Measurements from ENCODE around the gene LOXL1. TPM values are rescaled to one million over a fixed set of nuclear protein-coding genes. Genes with fewer than 3 reads are reported as not detected.

Gene LOXL1
- total and polyA plus RNA-seq, 10 of the 15 experiments (the other 5 are each of a cell fraction or from before 2014, with no cell fraction given): 0.07 to 0.15 TPM; not detected in 8

GRCh38 chr15:73996939-73997338 is 70.7 kb downstream of the LOXL1 start (continued):
- TF ChIP-seq CUX1 (IDR thresholded peaks at IDR 0.05; ENCODE audit: insufficient replicate concordance, low read depth, low read length) (no peak), EP300 (IDR thresholded peaks at IDR 0.05; ENCODE audit: borderline replicate concordance in 1 of 2, control insufficient read depth in 1 of 2, low read depth in 2 of 2, low read length in 2 of 2) (no peak), EED (IDR thresholded peaks at IDR 0.05; ENCODE audit: low read depth) (peak; percentile 69), RB1 (IDR thresholded peaks at IDR 0.05; ENCODE audit: borderline replicate concordance) (no peak), RFX5 (IDR thresholded peaks at IDR 0.05; ENCODE audit: low read depth, low read length) (no peak), RELB (IDR thresholded peaks at IDR 0.05; ENCODE audit: low read depth) (peak; percentile 34; the same call in 1 of the 2 replicates), RUNX3 (IDR thresholded peaks at IDR 0.05; ENCODE audit: low read length) (peak; percentile 81), MEF2B (IDR thresholded peaks at IDR 0.05; ENCODE audit: partially characterized antibody, poor library complexity, severe bottlenecking) (no peak), ZBTB4 (CRISPR knock-in tag; IDR thresholded peaks at IDR 0.05) (no peak), ELK1 (IDR thresholded peaks at IDR 0.05; ENCODE audit: low read depth, low read length) (no peak), SMAD1 (IDR thresholded peaks at IDR 0.05; ENCODE audit: low read depth, partially characterized antibody) (no peak), HDGF (IDR thresholded peaks at IDR 0.05) (no peak), POLR2AphosphoS2 (IDR thresholded peaks at IDR 0.05; ENCODE audit: low read depth, low read length) (no peak), POLR2AphosphoS5 (IDR thresholded peaks at IDR 0.05; ENCODE audit: low read length) (no peak), NR2C1 (IDR thresholded peaks at IDR 0.05) (no peak), RAD51 (IDR thresholded peaks at IDR 0.05) (no peak), RCOR1 (conservative IDR thresholded peaks at IDR 0.05; ENCODE audit: low read depth, low read length) (no peak), MLLT1 (IDR thresholded peaks at IDR 0.05) (0 out of 2 replicates have a peak, but pooled peaks have one; percentile 22)
